Measurements from ENCODE around the gene EPHA10.

- TF ChIP-seq POLR2AphosphoS5 (IDR thresholded peaks at IDR 0.05) (no peak), CTCF (IDR thresholded peaks at IDR 0.05 in 8 of 11, conservative IDR thresholded peaks at IDR 0.05 in 3 of 11) (no peak)
These were observed 67.2 kb downstream of the EPHA10 start for GRCh38 chr1:37697737-37698136.

All from spleen (tissue), 7 donors.